H1 (cell line): ENCODE results near the gene GALNT18. TPM values are rescaled to one million over a fixed set of nuclear protein-coding genes. Genes with fewer than 3 reads are reported as not detected.

ENCODE experiments used
- CTCF ChIA-PET: fragments of 300-600 bp; sonication (Branson Sonifier 250); formaldehyde crosslinking; loops from one replicate; lab custom pipeline; 2021; ENCODE audit not compliant: partially characterized antibody; lab: Charles Lee
- POLR2A ChIA-PET: fragments of 300-600 bp; sonication (Branson Sonifier 250); formaldehyde crosslinking; loops from one replicate; lab custom pipeline; 2021; ENCODE audit warnings: inconsistent platforms; ENCODE audit not compliant: partially characterized antibody; lab: Charles Lee
- DNase-seq, 2 experiments: peaks; one replicate each; pipeline versions ENCODE4 v3.0.0 to v3.0.0-alpha.2; 2010 to 2022; ENCODE audit warnings: low spot score in 2 of 2, low read depth in 1 of 2, mixed read lengths in 1 of 2
- FAIRE-seq: peaks from 2 replicates; lab custom pipeline; 2011; peaks lifted over from hg19 to GRCh38; lab: Jason Lieb, UNC
- H2AFZ ChIP-seq: 2 replicates; pipeline ENCODE4 v1.8.1; 2012; ENCODE audit warnings: low read length, inconsistent platforms
- H2AK5ac ChIP-seq: 2 replicates; pipeline ENCODE4 v1.6.1; 2013; ENCODE audit warnings: low read depth, low read length
- H2BK120ac ChIP-seq: replicated peaks from 2 replicates; pipeline ENCODE3; 2013; ENCODE audit warnings: low read depth, low read length, inconsistent platforms
- H2BK12ac ChIP-seq: 2 replicates; pipeline ENCODE4 v1.6.1; 2013; ENCODE audit warnings: low read depth, low read length
- H2BK15ac ChIP-seq: 2 replicates; pipeline ENCODE4 v1.6.1; 2013; ENCODE audit warnings: low read length
- H2BK20ac ChIP-seq: 2 replicates; pipeline ENCODE4 v1.6.1; 2013; ENCODE audit warnings: low read length
- H2BK5ac ChIP-seq: 2 replicates; pipeline ENCODE4 v1.6.1; 2013; ENCODE audit warnings: low read depth, low read length
- H3K14ac ChIP-seq: 2 replicates; pipeline ENCODE4 v1.6.1; 2013; ENCODE audit warnings: inconsistent platforms; ENCODE audit not compliant: insufficient read length
- H3K18ac ChIP-seq: 2 replicates; pipeline ENCODE4 v1.6.1; 2013; ENCODE audit warnings: low read length; ENCODE audit errors: extremely low read depth
- H3K23ac ChIP-seq: 2 replicates; pipeline ENCODE4 v1.6.1; 2013; ENCODE audit warnings: inconsistent platforms; ENCODE audit not compliant: insufficient read length
- H3K23me2 ChIP-seq: 2 replicates; pipeline ENCODE4 v1.6.1; 2013; ENCODE audit warnings: low read depth, low read length
- H3K27ac ChIP-seq: 2 replicates; pipeline ENCODE4 v1.6.1; 2011; ENCODE audit warnings: low read depth, low read length, inconsistent platforms
- H3K27me3 ChIP-seq, 4 experiments: replicated peaks in 1 of 4; 1 replicate in 1 of 4; 2 replicates in 3 of 4; pipeline versions ENCODE4 v1.6.1 to v1.8.1; 2011 to 2013; ENCODE audit warnings: low read length in 3 of 4, mild to moderate bottlenecking in 3 of 4, inconsistent platforms in 2 of 4, mixed read lengths in 2 of 4, moderate library complexity in 1 of 4; ENCODE audit not compliant: control insufficient read depth in 3 of 4, insufficient read depth in 3 of 4; ENCODE audit errors: extremely low read depth in 1 of 4
- H3K36me3 ChIP-seq, 4 experiments: 2 replicates each; pipeline versions ENCODE4 v1.6.1 to v1.8.1; 2011 to 2013; ENCODE audit warnings: mild to moderate bottlenecking in 4 of 4, low read length in 3 of 4, moderate library complexity in 2 of 4, control low read depth in 1 of 4, inconsistent platforms in 1 of 4; ENCODE audit not compliant: insufficient read depth in 4 of 4, control insufficient read depth in 2 of 4
- H3K4ac ChIP-seq: replicated peaks from 2 replicates; pipeline ENCODE3; 2013; ENCODE audit warnings: low read length, low read depth, mixed read lengths, inconsistent platforms; ENCODE audit not compliant: insufficient read length
- H3K4me1 ChIP-seq, 4 experiments: replicated peaks in 1 of 4; 1 replicate in 1 of 4; 2 replicates in 3 of 4; pipeline versions ENCODE4 v1.6.1 to v1.8.1; 2011 to 2013; ENCODE audit warnings: low read length in 3 of 4, inconsistent platforms in 2 of 4, mixed read lengths in 1 of 4; ENCODE audit not compliant: insufficient read depth in 4 of 4, control insufficient read depth in 3 of 4
- H3K4me2 ChIP-seq, 2 experiments: 2 replicates each; pipeline versions ENCODE4 v1.6.1 to v1.8.1; 2011 to 2013; ENCODE audit warnings: low read depth in 2 of 2, low read length in 2 of 2, control low read depth in 1 of 2, inconsistent platforms in 1 of 2, mild to moderate bottlenecking in 1 of 2; ENCODE audit not compliant: insufficient read depth in 1 of 2
- H3K4me3 ChIP-seq, 4 experiments: fragments of 200-600, 300-600 bp in 1 of 4; sonication (generic), shearing (Covaris generic), sonication (Bioruptor Twin) in 1 of 4; 2 replicates each; pipeline versions ENCODE4 v1.5.1 to v1.8.1; 2011 to 2016; ENCODE audit warnings: low read length in 4 of 4, low read depth in 3 of 4, control low read depth in 2 of 4, inconsistent platforms in 2 of 4, mild to moderate bottlenecking in 2 of 4, mixed read lengths in 1 of 4, moderate library complexity in 1 of 4; ENCODE audit not compliant: insufficient read depth in 2 of 4; ENCODE audit errors: extremely low read depth in 1 of 4
- H3K56ac ChIP-seq: replicated peaks from 2 replicates; pipeline ENCODE3; 2013; ENCODE audit warnings: low read depth, mild to moderate bottlenecking, mixed read lengths, low read length, inconsistent platforms; ENCODE audit not compliant: insufficient read length
- H3K79me1 ChIP-seq: 2 replicates; pipeline ENCODE4 v1.6.1; 2013; ENCODE audit warnings: low read depth, low read length, control low read depth
- H3K79me2 ChIP-seq, 2 experiments: 2 replicates each; pipeline versions ENCODE4 v1.6.1 to v1.8.1; 2012 to 2013; ENCODE audit warnings: low read length in 2 of 2, mild to moderate bottlenecking in 2 of 2, inconsistent platforms in 1 of 2; ENCODE audit not compliant: insufficient read depth in 2 of 2, control insufficient read depth in 1 of 2
- H3K9ac ChIP-seq, 4 experiments: replicated peaks in 1 of 4; 1 replicate in 1 of 4; 2 replicates in 3 of 4; pipeline versions ENCODE4 v1.6.1 to v1.8.1; 2011 to 2013; ENCODE audit warnings: low read depth in 3 of 4, low read length in 3 of 4, control low read depth in 2 of 4, mild to moderate bottlenecking in 2 of 4, moderate library complexity in 2 of 4, inconsistent platforms in 1 of 4; ENCODE audit errors: extremely low read depth in 1 of 4
- H3K9me3 ChIP-seq, 2 experiments: 2 replicates each; pipeline versions ENCODE4 v1.6.1 to v1.8.1; 2012 to 2013; ENCODE audit warnings: mild to moderate bottlenecking in 2 of 2, moderate library complexity in 2 of 2, control low read depth in 1 of 2, inconsistent platforms in 1 of 2, low read depth in 1 of 2, low read length in 1 of 2, mixed read lengths in 1 of 2; ENCODE audit not compliant: insufficient read depth in 2 of 2
- H4K20me1 ChIP-seq, 2 experiments: replicated peaks in 1 of 2; 2 replicates each; pipeline versions ENCODE3 to v1.8.1; 2011 to 2013; ENCODE audit warnings: inconsistent platforms in 2 of 2, low read length in 2 of 2, mild to moderate bottlenecking in 1 of 2; ENCODE audit not compliant: insufficient read depth in 2 of 2, control insufficient read depth in 1 of 2
- H4K5ac ChIP-seq: 2 replicates; pipeline ENCODE4 v1.6.1; 2013; ENCODE audit warnings: low read length, low read depth, mixed read lengths, inconsistent platforms; ENCODE audit not compliant: insufficient read length
- H4K8ac ChIP-seq: 2 replicates; pipeline ENCODE4 v1.8.0; 2013; ENCODE audit warnings: mild to moderate bottlenecking, moderate library complexity, low read length, inconsistent platforms; ENCODE audit not compliant: insufficient read depth; ENCODE audit errors: extremely low read depth
- H4K91ac ChIP-seq: replicated peaks from 2 replicates; pipeline ENCODE3; 2013; ENCODE audit warnings: low read length, mixed read lengths, inconsistent platforms; ENCODE audit not compliant: insufficient read length
- ATF2 ChIP-seq: IDR thresholded peaks from 2 replicates; pipeline ENCODE4 v1.6.1; 2012; ENCODE audit warnings: low read length, inconsistent platforms
- BCL11A ChIP-seq, 2 experiments: IDR thresholded peaks; one replicate each; pipeline ENCODE4 v1.6.1; 2011; ENCODE audit warnings: low read depth in 2 of 2, low read length in 2 of 2, mild to moderate bottlenecking in 2 of 2
- EZH2 ChIP-seq: fragments of 200-600 bp; sonication (generic); IDR thresholded peaks from 2 replicates; pipeline ENCODE4 v1.7.1; 2012; ENCODE audit warnings: low read depth, mild to moderate bottlenecking, moderate library complexity, low read length, inconsistent platforms; ENCODE audit not compliant: severe bottlenecking
- GABPA ChIP-seq: IDR thresholded peaks from 2 replicates; pipeline ENCODE4 v1.6.1; 2011; ENCODE audit warnings: mild to moderate bottlenecking, low read length, moderate library complexity, borderline replicate concordance; ENCODE audit not compliant: insufficient read depth
- JUND ChIP-seq: IDR thresholded peaks from 2 replicates; pipeline ENCODE4 v1.6.1; 2011; ENCODE audit warnings: mild to moderate bottlenecking, improper control_type of control experiment, low read length
- MAX ChIP-seq: IDR thresholded peaks from 2 replicates; pipeline ENCODE4 v1.6.1; 2012; ENCODE audit warnings: inconsistent platforms
- NANOG ChIP-seq: IDR thresholded peaks from 2 replicates; pipeline ENCODE4 v1.6.1; 2011; ENCODE audit warnings: low read length, low read depth, mild to moderate bottlenecking, inconsistent platforms; ENCODE audit not compliant: insufficient read depth, poor library complexity, severe bottlenecking
- TAF7 ChIP-seq: optimal IDR thresholded peaks from 2 replicates; pipeline ENCODE3; 2011; ENCODE audit warnings: low read depth, mild to moderate bottlenecking, inconsistent platforms, low read length, moderate library complexity, borderline replicate concordance
- TEAD4 ChIP-seq: IDR thresholded peaks from 2 replicates; pipeline ENCODE4 v1.6.1; 2012; ENCODE audit warnings: low read depth, low read length, inconsistent platforms, mixed read lengths
- USF2 ChIP-seq: IDR thresholded peaks from 2 replicates; pipeline ENCODE4 v1.6.1; 2011; ENCODE audit warnings: low read length, improper control_type of control experiment
- YY1 ChIP-seq: IDR thresholded peaks from 2 replicates; pipeline ENCODE4 v1.6.1; 2011; ENCODE audit warnings: low read depth, mild to moderate bottlenecking, low read length
- WGBS, 2 experiments: shearing (Covaris generic) in 1 of 2; methylation state at CpG; one replicate each; pipeline versions ENCODE4 v1.1.6 to v1.1.7; 2013 to 2015; ENCODE audit warnings: low lambda C conversion rate in 2 of 2, mixed read lengths in 2 of 2, inconsistent platforms in 1 of 2, low coverage in 1 of 2, missing lambda C conversion rate in 1 of 2; ENCODE audit not compliant: insufficient replicate concordance in 2 of 2, insufficient coverage in 1 of 2, insufficient read length in 1 of 2; ENCODE audit errors: extremely low coverage in 1 of 2, missing lambda C conversion rate in 1 of 2; 5-methylcytosine and 5-hydroxymethylcytosine counted together
- polyA plus RNA-seq, 7 experiments: library from polyadenylated mRNA; depleted of rRNA in 3 of 7; stranded (reverse) in 5 of 7; unstranded in 2 of 7; fragments of >200 nt in 5 of 7; fragments of 200-250 nt in 2 of 7; gene quantifications; 1 replicate in 5 of 7; 2 replicates in 1 of 7; 4 replicates in 1 of 7; pipeline versions ENCODE4 v1.2.1 to v1.2.3, GENCODE V29; 2011 to 2013; ENCODE audit warnings: missing spikeins in 2 of 7, mixed read lengths in 2 of 7
- total RNA-seq: library from RNA; stranded (reverse); fragmentation: NEBNext Ultra II Directional; extraction: Animal tissue kit (Norgen Biotek cat#: 25700); gene quantifications from 2 replicates; pipeline ENCODE4 v1.2.1, GENCODE V29; 2021

GALNT18 gene
- total and polyA plus RNA-seq, 2 of the 8 experiments (the other 6 are each of a cell fraction or from before 2014, with no cell fraction given) = 6.0 to 9.4 TPM

- DNase-seq (no peak), FAIRE-seq (no peak)
- H3K4me3 ChIP-seq = no peak overlapping the region
- H3K36me3 ChIP-seq = no peaks in the 10 kb centered on the region
- no peak overlapping the region for H3K27ac ChIP-seq
- no peak overlapping the region for H3K56ac ChIP-seq
- 90% methylated on average over 7 of the region's 7 CpGs; no CpG with 5 or more reads in 1 of the 2 experiments for WGBS, 2 experiments
- H4K8ac ChIP-seq = no peak overlapping the region
- H2BK120ac ChIP-seq = no peak overlapping the region
- H2AFZ ChIP-seq = no peak overlapping the region
- no peak overlapping the region for H3K9ac ChIP-seq
- H3K18ac ChIP-seq = no peak overlapping the region
- no peak overlapping the region for H2BK5ac ChIP-seq
- CTCF ChIA-PET = interaction anchor here (0.8 to 2.0 kb wide), 3 partner anchors 8 to 363 kb away, joined by 3 to 7 read pairs (median 4); no protein-coding TSS in a partner anchor
- H2BK15ac ChIP-seq = no peak overlapping the region
- H3K23me2 ChIP-seq = no peaks in the 10 kb centered on the region
- H3K9me3 ChIP-seq = no peaks in the 10 kb centered on the region
- peaks cover 0 to 9% (median 0%) of the 10 kb centered on the region in 4 experiments; a peak in 4 of 7 replicates for H3K4me1 ChIP-seq
- no peak overlapping the region for H2BK20ac ChIP-seq
- no peak overlapping the region for H2AK5ac ChIP-seq
- H3K23ac ChIP-seq = no peak overlapping the region
- H3K4ac ChIP-seq = no peak overlapping the region
- no peaks in the 10 kb centered on the region for H3K27me3 ChIP-seq
- no peak overlapping the region for H4K91ac ChIP-seq
- H3K79me2 ChIP-seq = no peaks in the 10 kb centered on the region
- no peak overlapping the region for H2BK12ac ChIP-seq
- POLR2A ChIA-PET = no interaction called here
- no peak overlapping the region for H4K5ac ChIP-seq
- H3K79me1 ChIP-seq = no peaks in the 10 kb centered on the region
- no peak overlapping the region for H3K14ac ChIP-seq
- peaks cover 0 to 1% of the 10 kb centered on the region in 2 experiments for H4K20me1 ChIP-seq
- H3K4me2 ChIP-seq = no peak overlapping the region
- TF ChIP-seq USF2 (no peak), MAX (no peak), TEAD4 (no peak), JUND (no peak), NANOG (no peak), GABPA (no peak), BCL11A (IDR thresholded peaks at IDR 0.05; ENCODE audit: low read depth in 2 of 2, low read length in 2 of 2) (no peak), TAF7 (no peak), YY1 (no peak), EZH2 (no peak), ATF2 (no peak)
Measured at GRCh38 chr11:11424688-11425087, 197.1 kb downstream of the GALNT18 start.
